Ishikawa (cell line): Measurements from ENCODE around the gene JPH2.

Source experiments
- CREB1 ChIP-seq: IDR thresholded peaks from 2 replicates; pipeline ENCODE4 v1.6.1; 2012; ENCODE audit warnings: low read depth
- EP300 ChIP-seq: IDR thresholded peaks from 2 replicates; pipeline ENCODE4 v1.6.1; 2012; ENCODE audit warnings: borderline replicate concordance
- MAX ChIP-seq: IDR thresholded peaks from 2 replicates; pipeline ENCODE4 v1.6.1; 2012
- REST ChIP-seq: IDR thresholded peaks from 2 replicates; pipeline ENCODE4 v1.6.1; 2012; ENCODE audit warnings: low read depth, mild to moderate bottlenecking
- YY1 ChIP-seq: IDR thresholded peaks from 2 replicates; pipeline ENCODE4 v1.6.1; 2012; ENCODE audit warnings: low read depth

GRCh38 chr20:44186674-44187053 is 324 bp downstream of the JPH2 start:
- no peak for TF ChIP-seq MAX
- no peak for TF ChIP-seq REST
- TF ChIP-seq CREB1: no peak
- no peak for TF ChIP-seq EP300
- TF ChIP-seq YY1: no peak
